GM12878 (cell line): Measurements from ENCODE around the gene PRKCE. TPM values are rescaled to one million over a fixed set of nuclear protein-coding genes. Genes with fewer than 3 reads are reported as not detected.

ENCODE experiments used
- ATAC-seq: fragments of 200-7000 bp; cut with Tn5 transposase; 3 replicates; pipeline ENCODE4 v1.9.1; 2020; ENCODE audit warnings: mild to moderate bottlenecking, moderate library complexity
- BruUV-seq: library from RNA; stranded (reverse); fragments of 400-500 nt; replicated peaks from 2 replicates; lab custom pipeline; 2021; lab: Mats Ljungman, UMichigan
- CTCF ChIA-PET: fragments of 300-600 bp; sonication (Branson Sonifier 250); formaldehyde crosslinking; extraction: SDS; loops from one replicate; lab custom pipeline; 2021; ENCODE audit warnings: inconsistent platforms; lab: Yijun Ruan, JAX
- POLR2A ChIA-PET: fragments of 350-600 bp; formaldehyde crosslinking; extraction: SDS; loops from one replicate; lab custom pipeline; 2021; ENCODE audit warnings: inconsistent platforms; lab: Charles Lee
- RAD21 ChIA-PET: fragments of 300-600 bp; sonication (Branson Sonifier 250); formaldehyde crosslinking; loops from one replicate; lab custom pipeline; 2023; ENCODE audit warnings: antibody characterized with exemption; ENCODE audit not compliant: unreplicated experiment; lab: Charles Lee
- SMC1A ChIA-PET: fragments of 300-600 bp; sonication (Branson Sonifier 250); formaldehyde crosslinking; loops from one replicate; lab custom pipeline; 2023; ENCODE audit not compliant: unreplicated experiment, uncharacterized antibody; lab: Charles Lee
- DNase-seq: peaks from one replicate; pipeline ENCODE4 v3.0.0-alpha.2; 2011; ENCODE audit warnings: low read depth, low spot score
- FAIRE-seq: peaks from 3 replicates; lab custom pipeline; 2011; peaks lifted over from hg19 to GRCh38; lab: Jason Lieb, UNC
- H2AFZ ChIP-seq: 2 replicates; pipeline ENCODE4 v1.6.0; 2011; ENCODE audit warnings: low read depth, low read length, control low read depth; ENCODE audit not compliant: control insufficient read depth
- H3K27ac ChIP-seq: 2 replicates; pipeline ENCODE4 v1.5.1; 2011; ENCODE audit warnings: control low read depth; ENCODE audit not compliant: control insufficient read depth, insufficient read depth
- H3K27me3 ChIP-seq, 2 experiments: replicated peaks in 1 of 2; 2 replicates each; pipeline versions ENCODE4 v1.6.0 to v1.6.1; 2011; ENCODE audit warnings: low read length in 1 of 2; ENCODE audit not compliant: control insufficient read depth in 2 of 2, insufficient read depth in 2 of 2
- H3K36me3 ChIP-seq, 2 experiments: 2 replicates each; pipeline ENCODE4 v1.5.1; 2011; ENCODE audit warnings: low read length in 1 of 2; ENCODE audit not compliant: control insufficient read depth in 2 of 2, insufficient read depth in 2 of 2
- H3K4me1 ChIP-seq: 2 replicates; pipeline ENCODE4 v1.6.1; 2011; ENCODE audit warnings: mild to moderate bottlenecking, low read length, moderate library complexity, mixed read lengths; ENCODE audit not compliant: control insufficient read depth, insufficient read depth
- H3K4me2 ChIP-seq: 2 replicates; pipeline ENCODE4 v1.6.0; 2011; ENCODE audit warnings: control low read depth; ENCODE audit not compliant: control insufficient read depth, insufficient read depth
- H3K4me3 ChIP-seq: fragments of 200-600 bp; sonication (generic); 2 replicates; pipeline ENCODE4 v1.5.1; 2016
- H3K79me2 ChIP-seq: 2 replicates; pipeline ENCODE4 v1.6.0; 2011; ENCODE audit warnings: low read length; ENCODE audit not compliant: control insufficient read depth, insufficient read depth
- H3K9ac ChIP-seq: 2 replicates; pipeline ENCODE4 v1.8.0; 2011; ENCODE audit warnings: low read length, control low read depth, mixed read lengths; ENCODE audit not compliant: control insufficient read depth, insufficient read depth
- H3K9me3 ChIP-seq: replicated peaks from 3 replicates; pipeline ENCODE4 v1.5.1; 2011; ENCODE audit warnings: mild to moderate bottlenecking, low read length; ENCODE audit not compliant: control insufficient read depth, insufficient read depth
- H4K20me1 ChIP-seq: 2 replicates; pipeline ENCODE4 v1.6.0; 2011; ENCODE audit not compliant: control insufficient read depth, insufficient read depth
- HDAC2 ChIP-seq: fragments of 200-600 bp; sonication (generic); IDR thresholded peaks from 2 replicates; pipeline ENCODE4 v1.6.1; 2017
- MYC ChIP-seq: IDR thresholded peaks from 2 replicates; pipeline ENCODE4 v1.6.1; 2011; ENCODE audit warnings: mild to moderate bottlenecking, low read length, moderate library complexity, inconsistent platforms; ENCODE audit not compliant: insufficient read depth, insufficient replicate concordance, insufficient read length, severe bottlenecking
- RBBP5 ChIP-seq: fragments of 200-600 bp; sonication (generic); conservative IDR thresholded peaks from 2 replicates; pipeline ENCODE4 v1.6.1; 2016
- SMARCA5 ChIP-seq: fragments of 450-650 bp; IDR thresholded peaks from 2 replicates; pipeline ENCODE4 v1.6.1; 2017; ENCODE audit warnings: mild to moderate bottlenecking
- WGBS: methylation state at CpG from one replicate; pipeline ENCODE4 v1.1.6; 2016; ENCODE audit warnings: low lambda C conversion rate; ENCODE audit not compliant: insufficient replicate concordance, insufficient coverage; ENCODE audit errors: missing lambda C conversion rate; 5-methylcytosine and 5-hydroxymethylcytosine counted together
- in situ Hi-C: fragments of 300-500 bp; cut with MboI; formaldehyde crosslinking; loops from 9 replicates; pipeline ENCODE4 v1.14.3; 2018; ENCODE audit warnings: mixed read lengths
- intact Hi-C: fragments of 100-400 bp; cut with micrococcal nuclease; formaldehyde crosslinking; loops from one replicate; pipeline ENCODE4 v1.14.2; 2022; ENCODE audit not compliant: unreplicated experiment
- polyA plus RNA-seq, 11 experiments: library from polyadenylated mRNA; depleted of rRNA in 4 of 11; unstranded in 6 of 11; stranded (reverse) in 5 of 11; fragments of >200 nt; fragmentation: Nextera tagmentation in 4 of 11; fragmentation: Illumina TruSeq in 1 of 11; extraction: Ambion mirVana in 4 of 11; extraction: Trizol in 1 of 11; gene quantifications; 1 replicate in 1 of 11; 2 replicates in 10 of 11; pipeline versions ENCODE4 v1.2.1 to v1.2.3, GENCODE V29; 2011 to 2016; ENCODE audit warnings: inconsistent platforms in 2 of 11, missing spikeins in 2 of 11, low read depth in 1 of 11
- total RNA-seq, 4 experiments: library from RNA; depleted of rRNA in 3 of 4; stranded (reverse); fragments of >200 nt in 3 of 4; fragmentation: Illumina TruSeq in 1 of 4; extraction: Trizol in 1 of 4; gene quantifications; 2 replicates each; pipeline versions ENCODE4 v1.2.1 to v1.2.3, GENCODE V29; 2013 to 2021
- TF ChIP-seq, protein P1 (sequence below): IDR thresholded peaks from 2 replicates; pipeline ENCODE4 v1.6.1; 2011; ENCODE audit warnings: borderline replicate concordance, low read depth, mild to moderate bottlenecking, moderate library complexity, low read length; ENCODE audit not compliant: insufficient read depth, poor library complexity, severe bottlenecking

The PRKCE gene
- total and polyA plus RNA-seq, 10 of the 15 experiments (the other 5 are each of a cell fraction or from before 2014, with no cell fraction given): 2.6 to 28.2 (median 11.3) TPM

GRCh38 chr2:45723857-45724256 is 72.4 kb downstream of the PRKCE start:
- no peaks in the 10 kb centered on the region for H3K36me3 ChIP-seq
- SMC1A ChIA-PET: interaction anchor here (1.2 to 5.0 kb wide), 14 partner anchors 9 to 164 kb away, joined by 3 to 22 read pairs (median 6); partner anchors contain the start of gene PRKCE
- H2AFZ ChIP-seq: peak overlapping the region; percentile 20; the same call in 1 of the 2 replicates
- DNase-seq: no peak
- in situ Hi-C loops (no loop called here), intact Hi-C loops (no loop called here)
- H3K4me2 ChIP-seq: no peak overlapping the region; the same call in 1 of the 2 replicates
- no peak for FAIRE-seq
- no peaks in the 10 kb centered on the region for H3K9me3 ChIP-seq
- no peak for ATAC-seq
- H3K4me1 ChIP-seq: peaks cover 46% of the 10 kb centered on the region
- TF ChIP-seq SMARCA5 (no peak), RBBP5 (no peak), HDAC2 (no peak), MYC (no peak)
- TF ChIP-seq, protein P1, sequence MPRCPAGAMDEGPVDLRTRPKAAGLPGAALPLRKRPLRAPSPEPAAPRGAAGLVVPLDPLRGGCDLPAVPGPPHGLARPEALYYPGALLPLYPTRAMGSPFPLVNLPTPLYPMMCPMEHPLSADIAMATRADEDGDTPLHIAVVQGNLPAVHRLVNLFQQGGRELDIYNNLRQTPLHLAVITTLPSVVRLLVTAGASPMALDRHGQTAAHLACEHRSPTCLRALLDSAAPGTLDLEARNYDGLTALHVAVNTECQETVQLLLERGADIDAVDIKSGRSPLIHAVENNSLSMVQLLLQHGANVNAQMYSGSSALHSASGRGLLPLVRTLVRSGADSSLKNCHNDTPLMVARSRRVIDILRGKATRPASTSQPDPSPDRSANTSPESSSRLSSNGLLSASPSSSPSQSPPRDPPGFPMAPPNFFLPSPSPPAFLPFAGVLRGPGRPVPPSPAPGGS: no peak
- CTCF ChIA-PET: interaction anchor here (1.1 to 2.1 kb wide), 6 partner anchors 25 to 212 kb away, joined by 3 to 6 read pairs (median 4); no protein-coding TSS in a partner anchor
- no TSS peak for BruUV-seq
- H3K4me3 ChIP-seq: no peak overlapping the region
- WGBS: 28% methylated on average over 2 of the region's 2 CpGs
- no peaks in the 10 kb centered on the region for H3K27me3 ChIP-seq
- POLR2A ChIA-PET: interaction anchor here (1.2 to 2.1 kb wide), 2 partner anchors 68 to 70 kb away, joined by 3 to 7 read pairs; no protein-coding TSS in a partner anchor
- peak overlapping the region; percentile 30; the same call in 1 of the 2 replicates for H3K27ac ChIP-seq
- peaks cover 2% of the 10 kb centered on the region for H3K79me2 ChIP-seq
- RAD21 ChIA-PET: interaction anchor here (0.9 to 2.1 kb wide), 8 partner anchors 15 to 118 kb away, joined by 3 to 7 read pairs (median 5); no protein-coding TSS in a partner anchor
- no peak overlapping the region for H3K9ac ChIP-seq
- no peaks in the 10 kb centered on the region for H4K20me1 ChIP-seq
